WERI-Rb-1 (cell line): ENCODE data around the gene SETD1A.

Experiments
- DNase-seq: peaks from one replicate; pipeline ENCODE4 v3.0.0-alpha.2; 2020
- H3K27ac ChIP-seq: fragments of 250-450 bp; sonication (Bioruptor Pico); 2 replicates; pipeline ENCODE4 v1.5.1; 2020; ENCODE audit warnings: mild to moderate bottlenecking, moderate library complexity
- H3K27me3 ChIP-seq: fragments of 250-450 bp; sonication (Bioruptor Pico); 2 replicates; pipeline ENCODE4 v1.5.1; 2021; ENCODE audit warnings: mild to moderate bottlenecking, low read depth, moderate library complexity; ENCODE audit not compliant: insufficient read depth, severe bottlenecking
- H3K36me3 ChIP-seq: fragments of 250-450 bp; sonication (Bioruptor Pico); 2 replicates; pipeline ENCODE4 v1.5.1; 2020; ENCODE audit warnings: mild to moderate bottlenecking, moderate library complexity
- H3K4me3 ChIP-seq: 2 replicates; pipeline ENCODE4 v1.5.1; 2011; ENCODE audit warnings: low read depth, mild to moderate bottlenecking, control low read depth, low read length
- H3K9me3 ChIP-seq: fragments of 250-450 bp; sonication (Bioruptor Pico); 2 replicates; pipeline ENCODE4 v1.5.1; 2021; ENCODE audit warnings: mild to moderate bottlenecking, moderate library complexity; ENCODE audit not compliant: severe bottlenecking
- CTCF ChIP-seq: IDR thresholded peaks from 2 replicates; pipeline ENCODE4 v1.5.1; 2011; ENCODE audit warnings: low read depth, mild to moderate bottlenecking, control low read depth, inconsistent platforms, low read length

The SETD1A gene

DNA sequence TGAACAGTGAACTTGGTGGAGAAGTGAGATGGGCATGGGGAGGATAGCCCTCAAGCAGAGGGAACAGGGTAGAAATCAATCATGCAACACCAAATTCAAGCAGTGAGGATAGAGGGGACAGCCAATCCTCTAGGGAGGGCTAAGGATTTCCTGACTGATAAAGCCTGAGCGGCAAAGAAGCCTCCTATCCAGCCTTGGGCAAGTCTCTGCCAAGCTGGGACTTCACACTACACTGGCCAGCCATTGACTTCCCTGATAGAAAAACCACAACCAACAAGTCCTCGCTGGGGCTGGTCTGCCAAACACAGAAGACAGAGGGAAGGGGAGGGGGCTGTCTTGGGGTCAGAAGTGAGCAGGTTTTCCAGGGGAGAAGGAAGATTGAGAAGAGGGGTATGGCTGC is 36.7 kb upstream of the SETD1A start:
- Histone ChIP-seq H3K27me3 (no peaks in the 10 kb centered on the region), H3K36me3 (peaks cover 2% of the 10 kb centered on the region), H3K9me3 (no peaks in the 10 kb centered on the region), H3K27ac (no peak overlapping the region), H3K4me3 (no peak overlapping the region)
- TF ChIP-seq CTCF, result no peak
- DNase-seq, result no peak

- no peak overlapping the region for H3K27ac ChIP-seq
- DNase-seq, result no peak
- TF ChIP-seq CTCF, result no peak
- H3K4me3 ChIP-seq, result no peak overlapping the region
- H3K36me3 ChIP-seq, result peaks cover 7% of the 10 kb centered on the region
- H3K27me3 ChIP-seq, result no peaks in the 10 kb centered on the region
- no peaks in the 10 kb centered on the region for H3K9me3 ChIP-seq
Measured at GRCh38 chr16:30921459-30921747, 36.2 kb upstream of the SETD1A start.

DNA sequence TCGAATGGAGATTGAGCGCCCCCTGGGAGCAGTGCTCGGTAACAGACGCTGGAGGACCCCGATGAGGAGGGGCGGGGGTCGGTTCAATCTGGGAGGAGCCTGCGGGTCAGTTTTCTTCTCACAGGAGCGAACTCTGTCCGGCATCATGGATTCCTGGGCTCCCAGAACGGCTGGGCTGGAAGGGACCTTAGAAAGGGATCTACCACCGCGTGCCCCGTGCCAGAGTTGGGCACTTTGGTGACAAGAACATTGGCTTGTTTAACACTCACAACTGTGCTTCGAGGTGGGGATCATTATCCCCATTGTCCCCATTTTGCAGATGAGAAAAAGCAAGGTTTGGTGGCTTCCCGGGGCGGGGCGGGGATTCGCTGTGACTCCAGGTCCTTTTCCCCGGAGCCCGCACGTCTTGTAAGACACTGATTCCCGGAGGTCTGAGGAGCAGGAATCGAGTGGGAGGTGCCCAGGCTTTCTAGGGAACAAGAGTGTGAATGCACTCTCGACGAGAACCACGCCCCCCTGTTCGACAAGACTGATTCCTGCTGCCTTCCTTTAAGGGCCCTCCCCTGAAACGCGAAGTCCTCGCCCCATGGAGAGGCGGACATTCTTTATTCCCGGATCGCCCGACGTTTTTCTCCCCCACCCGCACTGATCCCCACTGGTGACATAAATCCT is 35.7 kb upstream of the SETD1A start:
- DNase-seq, result peak; percentile 93

GRCh38 chr16:30922420-30922959 is 35.1 kb upstream of the SETD1A start:
- H3K27me3 ChIP-seq, result no peaks in the 10 kb centered on the region
- peak overlapping the region; percentile 97 for H3K27ac ChIP-seq
- H3K4me3 ChIP-seq, result peak overlapping the region; percentile 91
- no peak for TF ChIP-seq CTCF
- DNase-seq, result peak; percentile 100
- H3K9me3 ChIP-seq, result no peaks in the 10 kb centered on the region
- H3K36me3 ChIP-seq, result peaks cover 12% of the 10 kb centered on the region

More for the DNA sequence above, 35.7 kb upstream of the SETD1A start:
- peaks cover 7% of the 10 kb centered on the region for H3K36me3 ChIP-seq
- TF ChIP-seq CTCF, result peak; percentile 89
- H3K4me3 ChIP-seq, result peak overlapping the region; percentile 91
- no peaks in the 10 kb centered on the region for H3K9me3 ChIP-seq
- H3K27me3 ChIP-seq, result no peaks in the 10 kb centered on the region
- peak overlapping the region; percentile 97 for H3K27ac ChIP-seq

DNA sequence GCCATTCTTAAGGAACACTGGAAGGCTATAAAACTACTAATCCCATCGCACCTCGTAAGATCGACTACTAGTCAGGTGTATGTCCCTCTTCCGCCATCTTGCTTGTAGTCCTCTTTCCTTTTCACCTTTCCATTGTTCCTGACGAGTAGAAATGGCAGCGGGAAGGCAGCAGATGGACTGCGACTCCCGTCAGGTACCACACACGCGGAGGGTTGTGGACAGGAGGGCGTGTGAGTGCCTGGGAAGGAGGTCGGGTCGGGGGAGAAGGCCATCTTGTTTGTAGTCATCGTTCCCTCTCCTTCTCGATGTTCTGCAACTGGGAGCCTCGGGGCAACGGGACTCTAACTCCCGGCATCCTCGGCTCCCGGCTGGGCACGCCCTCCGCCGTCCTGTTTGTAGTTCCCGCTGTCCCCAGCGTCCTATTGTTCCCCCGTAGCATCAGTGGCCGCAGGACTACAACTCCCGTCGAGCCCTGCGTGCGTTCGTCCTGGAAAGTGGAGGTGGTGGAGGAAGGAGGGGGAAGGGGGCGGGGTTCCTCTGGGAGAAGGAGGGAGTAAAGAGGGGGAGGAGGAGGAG is 34.5 kb upstream of the SETD1A start:
- no peak for TF ChIP-seq CTCF
- peaks cover 14% of the 10 kb centered on the region for H3K36me3 ChIP-seq
- peak; percentile 99 for DNase-seq
- H3K4me3 ChIP-seq, result peak overlapping the region; percentile 91
- H3K27ac ChIP-seq, result peak overlapping the region; percentile 97
- no peaks in the 10 kb centered on the region for H3K27me3 ChIP-seq
- H3K9me3 ChIP-seq, result no peaks in the 10 kb centered on the region
